GM23338 (cell line): ENCODE data around the gene GTF3C5. TPM values are rescaled to one million over a fixed set of nuclear protein-coding genes. Genes with fewer than 3 reads are reported as not detected.

ENCODE experiments used
- ATAC-seq: fragments of 200-7000 bp; cut with Tn5 transposase; 3 replicates; pipeline ENCODE4 v1.9.1; 2020
- DNase-seq: peaks from one replicate; pipeline ENCODE4 v3.0.0-alpha.2; 2015; ENCODE audit warnings: low spot score
- H2AFZ ChIP-seq: fragments of 200-600 bp; sonication (generic); 2 replicates; pipeline ENCODE4 v1.8.0; 2016; ENCODE audit warnings: antibody characterized with exemption, mild to moderate bottlenecking, moderate library complexity
- H3F3A ChIP-seq: fragments of 200-600 bp; sonication (generic); replicated peaks from 2 replicates; pipeline ENCODE4 v1.8.0; 2017; ENCODE audit warnings: antibody characterized with exemption, mixed run types, low read depth
- H3K27ac ChIP-seq: fragments of 200-600 bp; sonication (generic); 2 replicates; pipeline ENCODE4 v1.6.1; 2016; ENCODE audit warnings: low read depth
- H3K27me3 ChIP-seq: fragments of 200-600 bp; sonication (generic); 2 replicates; pipeline ENCODE4 v1.8.0; 2016; ENCODE audit warnings: mild to moderate bottlenecking, mixed run types, moderate library complexity; ENCODE audit not compliant: insufficient read depth
- H3K36me3 ChIP-seq: fragments of 200-600 bp; sonication (generic); 2 replicates; pipeline ENCODE4 v1.8.0; 2016; ENCODE audit warnings: mild to moderate bottlenecking; ENCODE audit not compliant: insufficient read depth
- H3K4me1 ChIP-seq: fragments of 200-600 bp; sonication (generic); 2 replicates; pipeline ENCODE4 v1.8.0; 2016; ENCODE audit warnings: mild to moderate bottlenecking, moderate library complexity; ENCODE audit not compliant: insufficient read depth
- H3K4me2 ChIP-seq: fragments of 200-600 bp; sonication (generic); 2 replicates; pipeline ENCODE4 v1.7.1; 2017; ENCODE audit warnings: mixed run types
- H3K4me3 ChIP-seq: fragments of 200-600 bp; sonication (generic); 2 replicates; pipeline ENCODE4 v1.6.1; 2016; ENCODE audit warnings: mixed run types
- H3K79me2 ChIP-seq: fragments of 200-600 bp; sonication (generic); replicated peaks from 2 replicates; pipeline ENCODE4 v1.8.0; 2017; ENCODE audit warnings: mild to moderate bottlenecking; ENCODE audit not compliant: insufficient read depth
- H3K9me2 ChIP-seq: fragments of 200-600 bp; sonication (generic); 2 replicates; pipeline ENCODE4 v1.8.0; 2017; ENCODE audit not compliant: insufficient read depth
- H4K20me1 ChIP-seq: fragments of 200-600 bp; sonication (generic); replicated peaks from 2 replicates; pipeline ENCODE4 v1.8.0; 2017; ENCODE audit warnings: mild to moderate bottlenecking; ENCODE audit not compliant: insufficient read depth
- H3K27ac Mint-ChIP-seq: 2 replicates; pipeline ENCODE4 v1.8.0; 2020; ENCODE audit warnings: inconsistent platforms, mild to moderate bottlenecking, moderate library complexity, mixed read lengths
- H3K27me3 Mint-ChIP-seq: 3 replicates; pipeline ENCODE4 v1.8.0; 2022; ENCODE audit warnings: low read depth, mild to moderate bottlenecking, moderate library complexity, mixed read lengths, inconsistent platforms; ENCODE audit not compliant: insufficient read depth, poor library complexity
- H3K36me3 Mint-ChIP-seq: 3 replicates; pipeline ENCODE4 v1.8.0; 2021; ENCODE audit warnings: low read depth, mild to moderate bottlenecking, inconsistent platforms, moderate library complexity, mixed read lengths
- H3K4me1 Mint-ChIP-seq: 3 replicates; pipeline ENCODE4 v1.8.0; 2020; ENCODE audit warnings: mild to moderate bottlenecking, inconsistent platforms, mixed read lengths
- H3K4me3 Mint-ChIP-seq: 3 replicates; pipeline ENCODE4 v1.8.0; 2021; ENCODE audit warnings: moderate library complexity, mild to moderate bottlenecking, inconsistent platforms, mixed read lengths
- H3K9me3 Mint-ChIP-seq: 3 replicates; pipeline ENCODE4 v1.8.0; 2020; ENCODE audit warnings: moderate library complexity, mild to moderate bottlenecking, inconsistent platforms, mixed read lengths
- CREB1 ChIP-seq: fragments of 250-450 bp; sonication (Bioruptor Pico); IDR thresholded peaks from 2 replicates; pipeline ENCODE4 v1.5.0; 2020; ENCODE audit warnings: low read depth, mild to moderate bottlenecking, moderate library complexity
- CTCF ChIP-seq, 2 experiments: fragments of 200-600 bp in 1 of 2; sonication (generic) in 1 of 2; conservative IDR thresholded peaks; 2 replicates each; pipeline versions ENCODE4 v1.5.1 to v1.6.1; 2016 to 2017; ENCODE audit warnings: antibody characterized with exemption in 2 of 2, low read depth in 2 of 2, mild to moderate bottlenecking in 2 of 2, moderate library complexity in 1 of 2
- ETS1 ChIP-seq: IDR thresholded peaks from 2 replicates; pipeline ENCODE4 v1.6.1; 2016; ENCODE audit warnings: antibody characterized with exemption
- EZH2 ChIP-seq: fragments of 200-600 bp; sonication (generic); IDR thresholded peaks from one replicate; pipeline ENCODE4 v1.8.0; 2017; ENCODE audit warnings: antibody characterized with exemption, mild to moderate bottlenecking, low read depth; ENCODE audit not compliant: unreplicated experiment
- EZH2phosphoT487 ChIP-seq: fragments of 200-600 bp; sonication (generic); IDR thresholded peaks from one replicate; pipeline ENCODE4 v1.8.1; 2018; ENCODE audit warnings: antibody characterized with exemption; ENCODE audit not compliant: unreplicated experiment
- JUNB ChIP-seq: IDR thresholded peaks from one replicate; pipeline ENCODE4 v1.6.1; 2016; ENCODE audit warnings: antibody characterized with exemption; ENCODE audit not compliant: unreplicated experiment
- NANOG ChIP-seq: IDR thresholded peaks from 2 replicates; pipeline ENCODE4 v1.6.1; 2016; ENCODE audit warnings: antibody characterized with exemption, borderline replicate concordance
- POLR2AphosphoS5 ChIP-seq: IDR thresholded peaks from 2 replicates; pipeline ENCODE4 v1.6.1; 2016; ENCODE audit warnings: antibody characterized with exemption, low read depth
- REST ChIP-seq: IDR thresholded peaks from one replicate; pipeline ENCODE4 v1.6.1; 2018; ENCODE audit warnings: antibody characterized with exemption; ENCODE audit not compliant: unreplicated experiment
- STAT1 ChIP-seq: IDR thresholded peaks from one replicate; pipeline ENCODE4 v1.6.1; 2016; ENCODE audit warnings: antibody characterized with exemption; ENCODE audit not compliant: unreplicated experiment
- ZNF114 ChIP-seq: fragments of 250-450 bp; sonication (Bioruptor Pico); IDR thresholded peaks from 2 replicates; pipeline ENCODE4 v1.5.0; 2020; ENCODE audit warnings: mild to moderate bottlenecking, moderate library complexity
- ZNF331 ChIP-seq: fragments of 250-450 bp; sonication (Bioruptor Pico); IDR thresholded peaks from 2 replicates; pipeline ENCODE4 v1.5.0; 2020; ENCODE audit warnings: low read depth, mild to moderate bottlenecking, moderate library complexity
- ZNF462 ChIP-seq: fragments of 250-450 bp; sonication (Bioruptor Pico); IDR thresholded peaks from 2 replicates; pipeline ENCODE4 v1.5.0; 2020; ENCODE audit warnings: mild to moderate bottlenecking, moderate library complexity
- polyA plus RNA-seq: library from polyadenylated mRNA; unstranded; fragments of >200 nt; fragmentation: Nextera tagmentation; extraction: Ambion mirVana; gene quantifications from 2 replicates; pipeline ENCODE4 v1.2.1, GENCODE V29; 2016
- total RNA-seq: library from RNA; depleted of rRNA; stranded (reverse); fragments of >200 nt; shearing (Covaris generic); gene quantifications from 2 replicates; pipeline ENCODE4 v1.2.3, GENCODE V29; 2014

The GTF3C5 gene
- total and polyA plus RNA-seq, 2 experiments from 2014 or later = 46.0 to 78.8 TPM

GRCh38 chr9:133087429-133088145 lies 56.8 kb downstream of the GTF3C5 start:
- no peaks in the 10 kb centered on the region for H3K27me3 Mint-ChIP-seq
- ATAC-seq = no peak
- H3K36me3 ChIP-seq = no peaks in the 10 kb centered on the region
- no peak overlapping the region for H3K4me3 ChIP-seq
- TF ChIP-seq POLR2AphosphoS5 = no peak
- TF ChIP-seq ZNF331 = no peak
- TF ChIP-seq NANOG = no peak
- TF ChIP-seq STAT1 = no peak
- no peak for TF ChIP-seq CTCF (conservative IDR thresholded peaks at IDR 0.05; ENCODE audit: low read depth in 2 of 2)
- TF ChIP-seq EZH2 = no peak
- no peak for TF ChIP-seq ETS1
- TF ChIP-seq JUNB = no peak
- no peak for TF ChIP-seq CREB1 (CRISPR knock-in tag)
- no peak for TF ChIP-seq REST
- TF ChIP-seq EZH2phosphoT487 = no peak
- no peak for TF ChIP-seq ZNF114 (CRISPR knock-in tag)
- no peak for TF ChIP-seq ZNF462 (CRISPR knock-in tag)
- H3K36me3 Mint-ChIP-seq = no peaks in the 10 kb centered on the region
- no peaks in the 10 kb centered on the region for H3K79me2 ChIP-seq
- no peaks in the 10 kb centered on the region for H3F3A ChIP-seq
- no peaks in the 10 kb centered on the region for H3K9me2 ChIP-seq
- no peak overlapping the region for H2AFZ ChIP-seq
- H3K27ac Mint-ChIP-seq = no peak overlapping the region
- DNase-seq = no peak
- no peaks in the 10 kb centered on the region for H3K27me3 ChIP-seq
- no peaks in the 10 kb centered on the region for H4K20me1 ChIP-seq
- H3K4me1 ChIP-seq = no peaks in the 10 kb centered on the region
- no peaks in the 10 kb centered on the region; the same call in 2 of the 3 replicates for H3K9me3 Mint-ChIP-seq
- no peak overlapping the region for H3K4me2 ChIP-seq
- H3K4me3 Mint-ChIP-seq = no peak overlapping the region
- no peak overlapping the region for H3K27ac ChIP-seq
- no peaks in the 10 kb centered on the region for H3K4me1 Mint-ChIP-seq
